ENCODE results near the gene RIMBP2. TPM values are rescaled to one million over a fixed set of nuclear protein-coding genes. Genes with fewer than 3 reads are reported as not detected.
"Not testable (repeated sequence)": the region's sequence is repeated elsewhere in the genome, so short reads cannot be mapped to it uniquely, and the experiment has no call there.

RIMBP2 gene
- total RNA-seq, 1 experiment from 2014 or later: not detected

- CTCF ChIA-PET: interaction anchor here (0.8 kb wide), 1 partner anchor 330 kb away, joined by 3 read pairs; no protein-coding TSS in a partner anchor
Observed at GRCh38 chr12:130743176-130743575, 27.1 kb upstream of the RIMBP2 start.

DNA sequence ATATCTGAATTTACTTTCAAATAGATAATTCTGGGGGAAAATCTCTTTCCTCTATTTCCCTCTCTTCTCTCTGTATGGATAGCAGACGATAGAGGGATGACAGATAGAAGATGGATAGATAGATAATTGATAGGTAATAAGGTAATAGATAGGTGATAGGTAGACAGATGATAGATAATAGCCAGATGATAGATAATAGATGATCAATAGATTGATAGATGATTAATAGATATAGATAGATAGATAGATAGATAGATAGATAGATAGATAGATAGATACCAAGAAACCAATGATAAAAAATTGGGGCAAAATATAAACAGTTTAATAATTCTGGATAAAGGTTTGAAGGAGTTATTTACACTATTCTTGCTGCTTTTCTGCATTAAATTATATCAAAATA lies 26.6 kb upstream of the RIMBP2 start:
- intact Hi-C loops (cut with micrococcal nuclease): no loop called here
- no peak for TF ChIP-seq CTCF (IDR thresholded peaks at IDR 0.05; ENCODE audit: unreplicated experiment)
- no peak for DNase-seq (ENCODE audit: unreplicated experiment)
- Mint-ChIP-seq H3K9me3 (ENCODE audit: unreplicated experiment) (peaks cover 7% of the 10 kb centered on the region), H3K4me1 (ENCODE audit: insufficient read depth, unreplicated experiment) (no peaks in the 10 kb centered on the region), H3K27ac (ENCODE audit: low read depth, unreplicated experiment) (no peak overlapping the region), H3K36me3 (ENCODE audit: insufficient read depth, unreplicated experiment) (no peaks in the 10 kb centered on the region), H3K4me3 (ENCODE audit: unreplicated experiment) (no peak overlapping the region), H3K27me3 (ENCODE audit: insufficient read depth, unreplicated experiment) (peaks cover 22% of the 10 kb centered on the region)
- POLR2A ChIA-PET: no interaction called here
- CTCF ChIA-PET: no interaction called here
- no TSS peak for BruUV-seq (replicated peaks)

More at GRCh38 chr12:130743176-130743575, 27.1 kb upstream of the RIMBP2 start:
- no peak for TF ChIP-seq CTCF (IDR thresholded peaks at IDR 0.05; ENCODE audit: unreplicated experiment)
- H3K4me3 Mint-ChIP-seq (ENCODE audit: unreplicated experiment): no peak overlapping the region
- peaks cover 22% of the 10 kb centered on the region for H3K27me3 Mint-ChIP-seq (ENCODE audit: insufficient read depth, unreplicated experiment)
- no peaks in the 10 kb centered on the region for H3K4me1 Mint-ChIP-seq (ENCODE audit: insufficient read depth, unreplicated experiment)
- H3K9me3 Mint-ChIP-seq (ENCODE audit: unreplicated experiment): peaks cover 7% of the 10 kb centered on the region
- DNase-seq (ENCODE audit: unreplicated experiment): no peak
- no peaks in the 10 kb centered on the region for H3K36me3 Mint-ChIP-seq (ENCODE audit: insufficient read depth, unreplicated experiment)
- BruUV-seq (replicated peaks): no TSS peak
- H3K27ac Mint-ChIP-seq (ENCODE audit: low read depth, unreplicated experiment): no peak overlapping the region
- intact Hi-C loops (cut with micrococcal nuclease): no loop called here
- POLR2A ChIA-PET: no interaction called here

GRCh38 chr12:130742112-130742511 lies 26.0 kb upstream of the RIMBP2 start:
- intact Hi-C loops (cut with micrococcal nuclease): no loop called here
- no peak overlapping the region for H3K4me3 Mint-ChIP-seq (ENCODE audit: unreplicated experiment)
- no peak for TF ChIP-seq CTCF (IDR thresholded peaks at IDR 0.05; ENCODE audit: unreplicated experiment)
- no peak for DNase-seq (ENCODE audit: unreplicated experiment)
- H3K27me3 Mint-ChIP-seq (ENCODE audit: insufficient read depth, unreplicated experiment): peaks cover 27% of the 10 kb centered on the region
- H3K4me1 Mint-ChIP-seq (ENCODE audit: insufficient read depth, unreplicated experiment): no peaks in the 10 kb centered on the region
- H3K27ac Mint-ChIP-seq (ENCODE audit: low read depth, unreplicated experiment): no peak overlapping the region
- BruUV-seq (replicated peaks): no TSS peak
- CTCF ChIA-PET: interaction anchor here (0.7 kb wide), 1 partner anchor 856 kb away, joined by 3 read pairs; no protein-coding TSS in a partner anchor
- no peaks in the 10 kb centered on the region for H3K36me3 Mint-ChIP-seq (ENCODE audit: insufficient read depth, unreplicated experiment)
- H3K9me3 Mint-ChIP-seq (ENCODE audit: unreplicated experiment): peaks cover 7% of the 10 kb centered on the region
- POLR2A ChIA-PET: no interaction called here

DNA sequence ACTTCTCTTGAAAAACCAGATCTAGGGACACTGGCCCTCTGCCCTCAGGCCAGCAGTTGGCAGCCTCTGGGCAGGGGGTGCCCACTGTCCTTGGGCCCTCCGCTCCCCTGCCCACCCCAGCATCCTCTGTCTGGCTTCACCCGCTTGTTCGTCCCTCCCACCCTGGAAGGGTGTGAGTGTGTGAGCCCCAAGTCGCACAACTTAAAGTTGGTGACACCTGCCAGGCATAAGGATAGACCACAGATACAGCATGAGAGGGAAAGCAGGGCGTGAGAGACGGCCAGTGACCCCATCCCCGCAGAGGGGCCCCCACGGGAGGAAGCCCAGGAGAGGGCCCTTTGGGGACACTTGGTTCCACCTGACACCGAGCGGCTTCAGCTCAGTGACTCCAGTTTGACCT lies 23.5 kb upstream of the RIMBP2 start:
- intact Hi-C loops (cut with micrococcal nuclease): no loop called here
- no TSS peak for BruUV-seq (replicated peaks)
- no peaks in the 10 kb centered on the region for H3K4me1 Mint-ChIP-seq (ENCODE audit: insufficient read depth, unreplicated experiment)
- peaks cover 41% of the 10 kb centered on the region for H3K27me3 Mint-ChIP-seq (ENCODE audit: insufficient read depth, unreplicated experiment)
- no peak for TF ChIP-seq CTCF (IDR thresholded peaks at IDR 0.05; ENCODE audit: unreplicated experiment)
- POLR2A ChIA-PET: no interaction called here
- CTCF ChIA-PET: interaction anchor here (1.3 to 2.1 kb wide), 2 partner anchors 8 to 9 kb away, joined by 3 to 9 read pairs; no protein-coding TSS in a partner anchor
- no peak for DNase-seq (ENCODE audit: unreplicated experiment)
- H3K27ac Mint-ChIP-seq (ENCODE audit: low read depth, unreplicated experiment): no peak overlapping the region
- no peak overlapping the region for H3K4me3 Mint-ChIP-seq (ENCODE audit: unreplicated experiment)
- peaks cover 7% of the 10 kb centered on the region for H3K9me3 Mint-ChIP-seq (ENCODE audit: unreplicated experiment)
- no peaks in the 10 kb centered on the region for H3K36me3 Mint-ChIP-seq (ENCODE audit: insufficient read depth, unreplicated experiment)

GRCh38 chr12:130738403-130738802 lies 22.3 kb upstream of the RIMBP2 start:
- BruUV-seq (replicated peaks); H3K4me3 Mint-ChIP-seq (ENCODE audit: unreplicated experiment); H3K27ac Mint-ChIP-seq (ENCODE audit: low read depth, unreplicated experiment); intact Hi-C loops (cut with micrococcal nuclease); DNase-seq (ENCODE audit: unreplicated experiment); H3K9me3 Mint-ChIP-seq (ENCODE audit: unreplicated experiment); H3K36me3 Mint-ChIP-seq (ENCODE audit: insufficient read depth, unreplicated experiment); H3K4me1 Mint-ChIP-seq (ENCODE audit: insufficient read depth, unreplicated experiment); POLR2A ChIA-PET: not testable (repeated sequence)
- CTCF ChIA-PET: interaction anchor here (2.1 kb wide), 1 partner anchor 10 kb away, joined by 9 read pairs; no protein-coding TSS in a partner anchor
- peaks cover 43% of the 10 kb centered on the region for H3K27me3 Mint-ChIP-seq (ENCODE audit: insufficient read depth, unreplicated experiment)

Data from MCF 10A (cell line).